Trophoblast cell (in vitro differentiated cells and primary cell): ENCODE data around the gene DLK1.

Source experiments
- DNase-seq, 2 donors: peaks; one replicate each; pipeline ENCODE4 v3.0.0-alpha.2; 2016
- H2AFZ ChIP-seq: 2 replicates; pipeline ENCODE4 v1.6.1; 2013; ENCODE audit warnings: low read length, moderate library complexity, mild to moderate bottlenecking; ENCODE audit not compliant: insufficient read depth, poor library complexity
- H2AK5ac ChIP-seq: 2 replicates; pipeline ENCODE4 v1.6.1; 2013; ENCODE audit warnings: mild to moderate bottlenecking, low read length
- H2BK120ac ChIP-seq: 2 replicates; pipeline ENCODE4 v1.6.1; 2013; ENCODE audit warnings: low read length, mild to moderate bottlenecking, moderate library complexity; ENCODE audit not compliant: insufficient read depth, poor library complexity
- H2BK12ac ChIP-seq: 2 replicates; pipeline ENCODE4 v1.6.1; 2013; ENCODE audit warnings: mild to moderate bottlenecking, low read length, moderate library complexity
- H2BK5ac ChIP-seq: 2 replicates; pipeline ENCODE4 v1.6.1; 2013; ENCODE audit warnings: low read length, low read depth, moderate library complexity, mild to moderate bottlenecking; ENCODE audit not compliant: poor library complexity
- H3K14ac ChIP-seq: 2 replicates; pipeline ENCODE4 v1.6.1; 2013; ENCODE audit warnings: mild to moderate bottlenecking, low read length
- H3K18ac ChIP-seq: 2 replicates; pipeline ENCODE4 v1.6.1; 2013; ENCODE audit warnings: mild to moderate bottlenecking, low read length
- H3K23ac ChIP-seq: 2 replicates; pipeline ENCODE4 v1.6.1; 2013; ENCODE audit warnings: low read length
- H3K27ac ChIP-seq: 2 replicates; pipeline ENCODE4 v1.5.1; 2013; ENCODE audit warnings: low read depth, mild to moderate bottlenecking, inconsistent platforms, low read length, moderate library complexity
- H3K27me3 ChIP-seq: 2 replicates; pipeline ENCODE4 v1.6.1; 2013; ENCODE audit warnings: inconsistent platforms, mild to moderate bottlenecking, low read length, moderate library complexity; ENCODE audit not compliant: insufficient read depth
- H3K36me3 ChIP-seq, 2 experiments: 1 replicate in 1 of 2; 2 replicates in 1 of 2; pipeline ENCODE4 v1.6.1; 2013; ENCODE audit warnings: low read length in 2 of 2, mild to moderate bottlenecking in 2 of 2, moderate library complexity in 1 of 2; ENCODE audit not compliant: insufficient read depth in 2 of 2, control insufficient read depth in 1 of 2
- H3K4ac ChIP-seq: 2 replicates; pipeline ENCODE4 v1.6.1; 2013; ENCODE audit warnings: low read depth, mild to moderate bottlenecking, low read length, moderate library complexity
- H3K4me1 ChIP-seq, 2 experiments: 1 replicate in 1 of 2; 2 replicates in 1 of 2; pipeline ENCODE4 v1.6.1; 2013; ENCODE audit warnings: low read length in 2 of 2, mild to moderate bottlenecking in 2 of 2, moderate library complexity in 1 of 2; ENCODE audit not compliant: insufficient read depth in 2 of 2, control insufficient read depth in 1 of 2
- H3K4me2 ChIP-seq: 2 replicates; pipeline ENCODE4 v1.6.1; 2013; ENCODE audit warnings: inconsistent platforms, mild to moderate bottlenecking, low read length, moderate library complexity
- H3K4me3 ChIP-seq: 2 replicates; pipeline ENCODE4 v1.5.1; 2013; ENCODE audit warnings: mild to moderate bottlenecking, low read depth, low read length, inconsistent platforms
- H3K79me1 ChIP-seq: one replicate; pipeline ENCODE4 v1.6.1; 2013; ENCODE audit warnings: low read length
- H3K79me2 ChIP-seq: 2 replicates; pipeline ENCODE4 v1.6.1; 2013; ENCODE audit warnings: low read length, mild to moderate bottlenecking; ENCODE audit not compliant: control insufficient read depth, insufficient read depth, poor library complexity
- H3K9ac ChIP-seq: 2 replicates; pipeline ENCODE4 v1.6.1; 2013; ENCODE audit warnings: mild to moderate bottlenecking, low read length
- H3K9me3 ChIP-seq: 2 replicates; pipeline ENCODE4 v1.6.1; 2013; ENCODE audit warnings: low read depth, mild to moderate bottlenecking, control low read depth, inconsistent platforms, low read length; ENCODE audit not compliant: insufficient read depth
- H4K12ac ChIP-seq: 2 replicates; pipeline ENCODE4 v1.6.1; 2013; ENCODE audit warnings: low read depth, mild to moderate bottlenecking, low read length, moderate library complexity
- H4K8ac ChIP-seq: 2 replicates; pipeline ENCODE4 v1.6.1; 2013; ENCODE audit warnings: low read depth, mild to moderate bottlenecking, low read length, moderate library complexity
- H4K91ac ChIP-seq: one replicate; pipeline ENCODE4 v1.6.1; 2013; ENCODE audit warnings: low read depth, mild to moderate bottlenecking, low read length, moderate library complexity
- WGBS: extraction: QIAGEN DNeasy Blood & Tissue Kit; methylation state at CpG from one replicate; pipeline ENCODE4 v1.1.7; 2013; ENCODE audit warnings: missing lambda C conversion rate; ENCODE audit not compliant: insufficient read length, insufficient coverage; ENCODE audit errors: extremely low coverage; 5-methylcytosine and 5-hydroxymethylcytosine counted together

Gene DLK1

GRCh38 chr14:100708425-100709288 lies 18.0 kb upstream of the DLK1 start:
- H4K91ac ChIP-seq = peak overlapping the region; percentile 91
- peak overlapping the region; percentile 64 for H3K27ac ChIP-seq
- peaks cover 30 to 37% of the 10 kb centered on the region in 2 experiments for H3K4me1 ChIP-seq
- peaks cover 15% of the 10 kb centered on the region for H3K79me1 ChIP-seq
- H3K9ac ChIP-seq = no peak overlapping the region
- H3K27me3 ChIP-seq = no peaks in the 10 kb centered on the region
- no peak overlapping the region for H3K23ac ChIP-seq
- peak overlapping the region; percentile 78 for H2BK120ac ChIP-seq
- H3K36me3 ChIP-seq = no peaks in the 10 kb centered on the region
- H4K8ac ChIP-seq = peak overlapping the region; percentile 66
- H2AK5ac ChIP-seq = peak overlapping the region; percentile 7
- peak overlapping the region; percentile 52 for H2AFZ ChIP-seq
- peak overlapping the region; percentile 45 for H4K12ac ChIP-seq
- H3K4ac ChIP-seq = peak overlapping the region; percentile 19
- H3K4me3 ChIP-seq = peak overlapping the region; percentile 8
- no peaks in the 10 kb centered on the region for H3K79me2 ChIP-seq
- peaks cover 2% of the 10 kb centered on the region for H3K9me3 ChIP-seq
- DNase-seq = peak in 1 of 2 donors; percentile 5
- H3K4me2 ChIP-seq = peak overlapping the region; percentile 72
- H2BK12ac ChIP-seq = peak overlapping the region; percentile 91
- no CpG with 5 or more reads among the region's 40 CpGs for WGBS
- H3K18ac ChIP-seq = peak overlapping the region; percentile 75
- H3K14ac ChIP-seq = peak overlapping the region; percentile 32
- H2BK5ac ChIP-seq = peak overlapping the region; percentile 44

GRCh38 chr14:100709289-100710284 lies 17.1 kb upstream of the DLK1 start:
- peak overlapping the region; percentile 58 for H3K27ac ChIP-seq
- peak overlapping the region; percentile 53 for H4K91ac ChIP-seq
- H4K12ac ChIP-seq = no peak overlapping the region
- H3K27me3 ChIP-seq = no peaks in the 10 kb centered on the region
- no CpG with 5 or more reads among the region's 59 CpGs for WGBS
- H3K36me3 ChIP-seq = no peaks in the 10 kb centered on the region
- H3K23ac ChIP-seq = no peak overlapping the region
- H3K4me2 ChIP-seq = peak overlapping the region; percentile 72
- H4K8ac ChIP-seq = peak overlapping the region; percentile 66
- H3K18ac ChIP-seq = no peak overlapping the region
- H3K4ac ChIP-seq = no peak overlapping the region
- peak overlapping the region; percentile 55 for H2BK120ac ChIP-seq
- H3K79me2 ChIP-seq = no peaks in the 10 kb centered on the region
- peak overlapping the region; percentile 44 for H2BK5ac ChIP-seq
- H2BK12ac ChIP-seq = no peak overlapping the region
- peak overlapping the region; percentile 8 for H2AFZ ChIP-seq
- no peak overlapping the region for H3K9ac ChIP-seq
- peaks cover 15% of the 10 kb centered on the region for H3K79me1 ChIP-seq
- no peak overlapping the region for H2AK5ac ChIP-seq
- peaks cover 2% of the 10 kb centered on the region for H3K9me3 ChIP-seq
- peak overlapping the region; percentile 32 for H3K14ac ChIP-seq
- no peak overlapping the region for H3K4me3 ChIP-seq
- DNase-seq = peak in 1 of 2 donors; percentile 41
- H3K4me1 ChIP-seq = peaks cover 20 to 28% of the 10 kb centered on the region in 2 experiments

- H2AFZ ChIP-seq = no peak overlapping the region
- no peak overlapping the region for H2BK120ac ChIP-seq
- no peak overlapping the region for H3K9ac ChIP-seq
- H2BK12ac ChIP-seq = no peak overlapping the region
- H3K4me1 ChIP-seq = peaks cover 20 to 27% of the 10 kb centered on the region in 2 experiments
- H3K4ac ChIP-seq = no peak overlapping the region
- H3K23ac ChIP-seq = no peak overlapping the region
- H3K27me3 ChIP-seq = no peaks in the 10 kb centered on the region
- no peak overlapping the region for H3K4me2 ChIP-seq
- peaks cover 15% of the 10 kb centered on the region for H3K79me1 ChIP-seq
- H3K4me3 ChIP-seq = no peak overlapping the region
- H3K36me3 ChIP-seq = no peaks in the 10 kb centered on the region
- no peak overlapping the region for H4K12ac ChIP-seq
- H2BK5ac ChIP-seq = no peak overlapping the region
- no peak overlapping the region for H3K18ac ChIP-seq
- H3K9me3 ChIP-seq = peaks cover 2% of the 10 kb centered on the region
- peak overlapping the region; percentile 34 for H4K91ac ChIP-seq
- no peaks in the 10 kb centered on the region for H3K79me2 ChIP-seq
- no peak overlapping the region for H4K8ac ChIP-seq
- H2AK5ac ChIP-seq = no peak overlapping the region
- DNase-seq = no peak
- H3K14ac ChIP-seq = no peak overlapping the region
- WGBS = no CpG with 5 or more reads among the region's 12 CpGs
- no peak overlapping the region for H3K27ac ChIP-seq
Measured at GRCh38 chr14:100710391-100710790, 16.3 kb upstream of the DLK1 start.

- Histone ChIP-seq H4K91ac (peak overlapping the region; percentile 34), H3K9ac (no peak overlapping the region), H2BK120ac (peak overlapping the region; percentile 20), H2AFZ (no peak overlapping the region), H3K36me3 (no peaks in the 10 kb centered on the region), H4K12ac (no peak overlapping the region), H4K8ac (no peak overlapping the region), H3K4ac (no peak overlapping the region), H2BK5ac (peak overlapping the region; percentile 17), H3K23ac (no peak overlapping the region), H3K14ac (peak overlapping the region; percentile 17), H3K79me2 (no peaks in the 10 kb centered on the region), H3K27ac (no peak overlapping the region), H3K79me1 (peaks cover 15% of the 10 kb centered on the region), H3K4me2 (no peak overlapping the region), H3K18ac (no peak overlapping the region), H3K4me1 (peaks cover 19 to 27% of the 10 kb centered on the region in 2 experiments), H2AK5ac (no peak overlapping the region), H2BK12ac (no peak overlapping the region), H3K4me3 (no peak overlapping the region), H3K27me3 (no peaks in the 10 kb centered on the region), H3K9me3 (peaks cover 2% of the 10 kb centered on the region)
- no peak for DNase-seq
- no CpG with 5 or more reads among the region's 18 CpGs for WGBS
Measured at GRCh38 chr14:100710826-100711462, 15.7 kb upstream of the DLK1 start.
